Stomach (tissue), 9 donors: ENCODE results near the gene MEOX2. TPM values are rescaled to one million over a fixed set of nuclear protein-coding genes. Genes with fewer than 3 reads are reported as not detected.
A peak's percentile ranks its signal among the peaks of the same experiment; 100 is the strongest.

ENCODE experiments used
- DNase-seq, 2 donors: peaks; one replicate each; pipeline versions ENCODE4 v3.0.0 to v3.0.0-alpha.2; 2013 to 2019
- H3K27ac ChIP-seq, 5 donors: fragments of 200-600 bp in 4 of 5; sonication (generic) in 4 of 5; one replicate each; pipeline ENCODE4 v1.5.1; 2013 to 2019; ENCODE audit warnings: mild to moderate bottlenecking in 1 of 5, moderate library complexity in 1 of 5
- H3K27me3 ChIP-seq, 3 donors: fragments of 200-600 bp; sonication (generic); one replicate each; pipeline ENCODE4 v1.5.1; 2017 to 2019; ENCODE audit warnings: mixed run types in 1 of 3
- H3K36me3 ChIP-seq, 4 donors: fragments of 200-600 bp; sonication (generic); 1 replicate in 3 of 4; 2 replicates in 1 of 4; pipeline ENCODE4 v1.5.1; 2016 to 2019
- H3K4me1 ChIP-seq, 4 donors: fragments of 200-600 bp; sonication (generic); one replicate each; pipeline ENCODE4 v1.5.1; 2016 to 2019
- H3K4me3 ChIP-seq, 4 donors: fragments of 200-600 bp; sonication (generic) in 3 of 4; one replicate each; pipeline ENCODE4 v1.5.1; 2016 to 2019; ENCODE audit warnings: mild to moderate bottlenecking in 1 of 4
- H3K9me3 ChIP-seq, 4 donors: fragments of 200-600 bp; sonication (generic); one replicate each; pipeline ENCODE4 v1.5.1; 2016 to 2019
- EP300 ChIP-seq: sonication (generic); formaldehyde crosslinking; IDR thresholded peaks from one replicate; pipeline ENCODE4 v1.6.1; 2017; ENCODE audit warnings: antibody characterized with exemption
- POLR2A ChIP-seq, 4 donors: fragments of 450-650 bp; IDR thresholded peaks; one replicate each; pipeline ENCODE4 v1.6.1; 2016; ENCODE audit warnings: antibody characterized with exemption in 4 of 4, control low read depth in 2 of 4, mild to moderate bottlenecking in 1 of 4, moderate library complexity in 1 of 4
- POLR2AphosphoS5 ChIP-seq, 3 donors: sonication (generic); formaldehyde crosslinking; IDR thresholded peaks; one replicate each; pipeline ENCODE4 v1.6.1; 2016; ENCODE audit warnings: antibody characterized with exemption in 3 of 3
- WGBS, 5 donors: extraction: QIAGEN DNeasy Blood & Tissue Kit in 3 of 5; methylation state at CpG; one replicate each; pipeline versions ENCODE4 v1.1.5 to v1.1.7; 2013 to 2018; 5-methylcytosine and 5-hydroxymethylcytosine counted together
- intact Hi-C: fragments of 100-400 bp; cut with DNase I; formaldehyde crosslinking; loops from one replicate; pipeline ENCODE4 v1.15.1; 2023; ENCODE audit warnings: low total_unique reads
- polyA plus RNA-seq, 3 donors: library from polyadenylated mRNA; stranded (reverse); fragments of 200-250 nt; gene quantifications; one replicate each; pipeline ENCODE4 v1.2.3, GENCODE V29; 2013
- total RNA-seq, 5 donors: library from RNA; depleted of rRNA; stranded (reverse); fragments of >200 nt; gene quantifications; one replicate each; pipeline versions ENCODE4 v1.1.0 to v1.2.3, GENCODE V29; 2014 to 2016
- TF ChIP-seq, protein P1 (sequence below), 7 experiments: fragments of 450-650 bp in 4 of 7; fragments of 200-600 bp in 3 of 7; sonication (generic) in 3 of 7; IDR thresholded peaks; one replicate each; pipeline ENCODE4 v1.5.1; 2016 to 2019; ENCODE audit warnings: antibody characterized with exemption in 7 of 7, control low read depth in 2 of 7, mild to moderate bottlenecking in 1 of 7
- donor health status: healthy with polysubstance abuse.
- donor health status: Bipolar disorder and iron deficiency.
- donor health status: healthy.

MEOX2 gene
- total and polyA plus RNA-seq, 8 donors = 0.12 to 13.8 (median 0.57) TPM; not detected in 4

DNA sequence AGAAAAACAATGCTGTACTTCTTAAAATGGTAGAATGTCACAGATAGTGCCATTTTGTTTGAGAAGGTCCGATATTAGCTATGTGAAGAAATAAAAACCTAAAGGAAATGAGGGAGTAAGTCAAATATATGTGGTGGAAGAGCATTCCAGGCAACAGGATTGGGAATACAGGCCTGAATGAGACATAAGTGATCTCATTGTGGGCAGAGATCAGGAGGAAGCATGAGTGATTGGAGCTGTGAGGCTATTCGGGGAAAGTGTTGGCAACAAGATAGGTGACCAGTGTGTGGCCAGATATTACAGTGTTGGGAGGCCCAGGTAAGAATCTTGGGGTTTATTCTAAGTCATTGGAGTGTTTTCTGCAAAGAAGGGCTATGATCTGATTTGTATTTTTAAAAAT is 83.4 kb downstream of the MEOX2 start:
- intact Hi-C loops = no loop called here
- peaks cover 0 to 16% (median 7%) of the 10 kb centered on the region in 4 donors for H3K9me3 ChIP-seq
- H3K27me3 ChIP-seq = no peaks in the 10 kb centered on the region
- TF ChIP-seq POLR2AphosphoS5 (IDR thresholded peaks at IDR 0.05) = no peak
- TF ChIP-seq, protein P1, sequence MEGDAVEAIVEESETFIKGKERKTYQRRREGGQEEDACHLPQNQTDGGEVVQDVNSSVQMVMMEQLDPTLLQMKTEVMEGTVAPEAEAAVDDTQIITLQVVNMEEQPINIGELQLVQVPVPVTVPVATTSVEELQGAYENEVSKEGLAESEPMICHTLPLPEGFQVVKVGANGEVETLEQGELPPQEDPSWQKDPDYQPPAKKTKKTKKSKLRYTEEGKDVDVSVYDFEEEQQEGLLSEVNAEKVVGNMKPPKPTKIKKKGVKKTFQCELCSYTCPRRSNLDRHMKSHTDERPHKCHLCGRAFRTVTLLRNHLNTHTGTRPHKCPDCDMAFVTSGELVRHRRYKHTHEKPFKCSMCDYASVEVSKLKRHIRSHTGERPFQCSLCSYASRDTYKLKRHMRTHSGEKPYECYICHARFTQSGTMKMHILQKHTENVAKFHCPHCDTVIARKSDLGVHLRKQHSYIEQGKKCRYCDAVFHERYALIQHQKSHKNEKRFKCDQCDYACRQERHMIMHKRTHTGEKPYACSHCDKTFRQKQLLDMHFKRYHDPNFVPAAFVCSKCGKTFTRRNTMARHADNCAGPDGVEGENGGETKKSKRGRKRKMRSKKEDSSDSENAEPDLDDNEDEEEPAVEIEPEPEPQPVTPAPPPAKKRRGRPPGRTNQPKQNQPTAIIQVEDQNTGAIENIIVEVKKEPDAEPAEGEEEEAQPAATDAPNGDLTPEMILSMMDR (IDR thresholded peaks at IDR 0.05) = no peak
- TF ChIP-seq EP300 = no peak
- TF ChIP-seq POLR2A (IDR thresholded peaks at IDR 0.05) = no peak
- H3K4me1 ChIP-seq = no peaks in the 10 kb centered on the region
- no peak for DNase-seq
- 59 to 84% (median 64%) methylated on average over 2 of the region's 2 CpGs for WGBS, 5 donors
- H3K4me3 ChIP-seq = no peak overlapping the region
- H3K36me3 ChIP-seq = no peaks in the 10 kb centered on the region
- no peak overlapping the region for H3K27ac ChIP-seq

DNA sequence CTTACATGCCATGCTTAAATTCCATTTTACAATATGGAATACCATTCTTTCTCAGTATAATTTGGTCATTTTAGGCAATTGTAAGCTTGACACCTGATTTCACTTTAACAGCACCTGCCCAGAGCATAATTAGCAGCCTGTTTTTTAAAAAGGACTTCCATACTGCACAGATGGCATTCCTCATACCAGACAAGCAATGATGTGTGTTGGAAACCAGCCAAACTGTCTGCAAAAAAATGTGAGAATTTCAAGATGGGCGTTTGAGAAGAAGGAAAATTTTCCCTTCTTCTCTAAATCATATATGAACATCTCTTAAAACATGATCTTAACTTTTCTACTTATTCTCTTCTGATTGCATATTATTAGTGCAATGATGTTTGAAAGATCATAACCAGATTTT is 84.2 kb downstream of the MEOX2 start:
- Histone ChIP-seq H3K36me3 (no peaks in the 10 kb centered on the region), H3K27me3 (no peaks in the 10 kb centered on the region), H3K4me3 (no peak overlapping the region), H3K9me3 (peaks cover 0 to 16% (median 7%) of the 10 kb centered on the region in 4 donors), H3K4me1 (no peaks in the 10 kb centered on the region), H3K27ac (no peak overlapping the region)
- no peak for TF ChIP-seq POLR2AphosphoS5 (IDR thresholded peaks at IDR 0.05)
- no peak for TF ChIP-seq POLR2A (IDR thresholded peaks at IDR 0.05)
- TF ChIP-seq EP300 = no peak
- TF ChIP-seq, protein P1 (IDR thresholded peaks at IDR 0.05) = no peak
- WGBS, 5 donors = 39 to 60% (median 55%) methylated on average over 1 of the region's 1 CpG
- intact Hi-C loops = no loop called here
- DNase-seq = peak in 1 of 2 donors; percentile 26

DNA sequence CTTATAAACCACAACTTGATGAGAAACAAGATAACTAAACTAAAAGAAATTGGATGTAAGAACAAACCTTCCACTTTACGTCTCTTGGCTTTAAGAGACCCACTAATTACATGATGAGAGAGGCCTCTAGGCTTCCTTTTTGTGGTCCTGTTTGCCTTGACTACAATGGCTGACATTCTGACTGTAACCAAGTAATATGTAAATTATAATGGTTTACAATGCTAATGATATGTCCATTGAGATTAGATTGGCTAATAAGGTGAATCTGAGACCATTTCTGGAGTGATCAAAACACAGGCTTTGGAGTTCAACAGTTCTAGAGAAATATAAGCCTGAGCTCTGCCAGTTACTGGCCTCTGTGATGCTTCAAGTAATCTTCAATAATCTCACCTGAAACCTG is 85.3 kb downstream of the MEOX2 start:
- H3K36me3 ChIP-seq = no peaks in the 10 kb centered on the region
- no peak overlapping the region for H3K27ac ChIP-seq
- peaks cover 0 to 16% (median 7%) of the 10 kb centered on the region in 4 donors for H3K9me3 ChIP-seq
- no peaks in the 10 kb centered on the region for H3K27me3 ChIP-seq
- no peak overlapping the region for H3K4me3 ChIP-seq
- TF ChIP-seq POLR2A (IDR thresholded peaks at IDR 0.05) (no peak), POLR2AphosphoS5 (IDR thresholded peaks at IDR 0.05) (no peak), EP300 (no peak)
- TF ChIP-seq, protein P1 (IDR thresholded peaks at IDR 0.05) = no peak
- no peak for DNase-seq
- no peaks in the 10 kb centered on the region for H3K4me1 ChIP-seq
- intact Hi-C loops = no loop called here
- 57 to 80% (median 76%) methylated on average over 1 of the region's 1 CpG for WGBS, 5 donors

DNA sequence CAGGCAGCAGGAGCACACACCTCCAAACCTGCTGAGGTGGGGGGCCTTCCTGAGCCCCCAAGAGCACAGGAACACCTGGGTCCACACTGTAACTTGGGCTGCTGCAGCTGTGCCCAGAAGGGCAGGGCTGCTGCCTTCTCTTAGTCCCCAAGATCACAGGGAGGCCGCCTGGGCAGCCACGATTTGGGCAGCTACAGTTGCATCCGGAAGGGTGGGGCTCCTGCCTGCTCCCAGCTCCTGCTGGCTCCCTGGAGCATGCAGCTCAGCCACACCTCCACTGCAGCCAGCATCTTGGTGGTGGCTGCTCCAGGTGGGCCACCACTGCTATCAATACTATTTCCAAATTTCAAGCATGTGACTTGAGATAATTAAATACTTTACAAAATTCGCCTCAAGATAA is 86.2 kb downstream of the MEOX2 start:
- Histone ChIP-seq H3K9me3 (peaks cover 0 to 16% (median 7%) of the 10 kb centered on the region in 4 donors), H3K4me3 (no peak overlapping the region), H3K27ac (no peak overlapping the region), H3K36me3 (no peaks in the 10 kb centered on the region), H3K4me1 (no peaks in the 10 kb centered on the region), H3K27me3 (no peaks in the 10 kb centered on the region)
- no peak for DNase-seq
- no peak for TF ChIP-seq EP300
- TF ChIP-seq, protein P1 (IDR thresholded peaks at IDR 0.05) = no peak
- TF ChIP-seq POLR2AphosphoS5 (IDR thresholded peaks at IDR 0.05) = no peak
- TF ChIP-seq POLR2A (IDR thresholded peaks at IDR 0.05) = no peak
- WGBS, 5 donors = 43 to 93% (median 83%) methylated on average over 1 to 4 of the region's 4 CpGs
- intact Hi-C loops = no loop called here
